ENCODE results near the gene GIMAP2.

DNA sequence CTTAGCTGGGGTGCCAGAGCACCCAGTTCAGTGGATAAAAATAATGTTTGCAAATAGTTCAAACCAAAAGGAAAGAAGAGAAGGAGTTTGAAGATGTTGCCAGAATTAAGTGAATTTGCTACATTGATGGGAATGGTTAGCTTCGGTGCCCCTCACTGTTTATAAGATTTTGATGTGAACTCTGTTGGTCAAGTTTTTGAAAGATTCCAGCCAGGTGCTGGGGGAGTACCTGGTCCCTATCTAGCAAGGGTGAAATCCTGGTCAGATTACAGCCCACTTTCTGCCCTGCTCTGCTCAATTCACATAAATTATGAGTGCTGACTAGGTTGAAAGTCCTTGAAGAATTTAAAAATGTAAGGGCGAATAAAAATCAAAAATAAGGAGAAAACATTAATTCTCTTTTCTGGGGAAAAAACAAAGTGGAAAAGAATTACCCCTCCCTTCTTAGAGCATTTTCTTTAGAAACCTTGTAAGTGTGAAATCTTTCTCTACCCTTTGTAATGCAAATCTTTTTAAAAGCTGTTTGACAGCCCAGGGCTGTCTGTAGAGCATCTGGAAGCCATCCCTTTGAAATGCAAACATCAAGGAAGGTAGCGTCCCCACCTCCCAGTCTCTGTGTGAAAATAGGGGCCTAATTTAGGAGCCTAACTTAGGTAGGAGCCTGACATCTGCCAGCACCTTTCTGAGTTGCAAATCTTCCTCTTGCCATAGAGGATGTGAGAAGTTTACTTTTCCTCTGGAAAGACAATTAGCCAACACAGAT, 50.3 kb downstream of the GIMAP2 start:
- TF ChIP-seq, protein P1, sequence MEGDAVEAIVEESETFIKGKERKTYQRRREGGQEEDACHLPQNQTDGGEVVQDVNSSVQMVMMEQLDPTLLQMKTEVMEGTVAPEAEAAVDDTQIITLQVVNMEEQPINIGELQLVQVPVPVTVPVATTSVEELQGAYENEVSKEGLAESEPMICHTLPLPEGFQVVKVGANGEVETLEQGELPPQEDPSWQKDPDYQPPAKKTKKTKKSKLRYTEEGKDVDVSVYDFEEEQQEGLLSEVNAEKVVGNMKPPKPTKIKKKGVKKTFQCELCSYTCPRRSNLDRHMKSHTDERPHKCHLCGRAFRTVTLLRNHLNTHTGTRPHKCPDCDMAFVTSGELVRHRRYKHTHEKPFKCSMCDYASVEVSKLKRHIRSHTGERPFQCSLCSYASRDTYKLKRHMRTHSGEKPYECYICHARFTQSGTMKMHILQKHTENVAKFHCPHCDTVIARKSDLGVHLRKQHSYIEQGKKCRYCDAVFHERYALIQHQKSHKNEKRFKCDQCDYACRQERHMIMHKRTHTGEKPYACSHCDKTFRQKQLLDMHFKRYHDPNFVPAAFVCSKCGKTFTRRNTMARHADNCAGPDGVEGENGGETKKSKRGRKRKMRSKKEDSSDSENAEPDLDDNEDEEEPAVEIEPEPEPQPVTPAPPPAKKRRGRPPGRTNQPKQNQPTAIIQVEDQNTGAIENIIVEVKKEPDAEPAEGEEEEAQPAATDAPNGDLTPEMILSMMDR (IDR thresholded peaks at IDR 0.05) = no peak
- no peak for TF ChIP-seq POLR2A (IDR thresholded peaks at IDR 0.05)
